KOPT-K1 (cell line): ENCODE results near the gene VEGFB.
A peak's percentile ranks its signal among the peaks of the same experiment; 100 is the strongest.

Experiments used
- H3K27ac ChIP-seq: fragments of 200-600 bp; sonication (generic); 2 replicates; pipeline ENCODE4 v1.5.1; 2016; ENCODE audit warnings: antibody characterized with exemption, mild to moderate bottlenecking, low read depth, low read length; ENCODE audit not compliant: poor library complexity, severe bottlenecking
- H3K36me3 ChIP-seq: fragments of 200-600 bp; sonication (generic); 2 replicates; pipeline ENCODE4 v1.5.1; 2017; ENCODE audit warnings: antibody characterized with exemption, mild to moderate bottlenecking, low read length, moderate library complexity; ENCODE audit not compliant: insufficient read depth
- H3K9me3 ChIP-seq: fragments of 200-600 bp; sonication (generic); 2 replicates; pipeline ENCODE4 v1.5.1; 2017; ENCODE audit warnings: antibody characterized with exemption, low read length, mild to moderate bottlenecking; ENCODE audit not compliant: insufficient read depth, poor library complexity, severe bottlenecking

VEGFB gene

DNA sequence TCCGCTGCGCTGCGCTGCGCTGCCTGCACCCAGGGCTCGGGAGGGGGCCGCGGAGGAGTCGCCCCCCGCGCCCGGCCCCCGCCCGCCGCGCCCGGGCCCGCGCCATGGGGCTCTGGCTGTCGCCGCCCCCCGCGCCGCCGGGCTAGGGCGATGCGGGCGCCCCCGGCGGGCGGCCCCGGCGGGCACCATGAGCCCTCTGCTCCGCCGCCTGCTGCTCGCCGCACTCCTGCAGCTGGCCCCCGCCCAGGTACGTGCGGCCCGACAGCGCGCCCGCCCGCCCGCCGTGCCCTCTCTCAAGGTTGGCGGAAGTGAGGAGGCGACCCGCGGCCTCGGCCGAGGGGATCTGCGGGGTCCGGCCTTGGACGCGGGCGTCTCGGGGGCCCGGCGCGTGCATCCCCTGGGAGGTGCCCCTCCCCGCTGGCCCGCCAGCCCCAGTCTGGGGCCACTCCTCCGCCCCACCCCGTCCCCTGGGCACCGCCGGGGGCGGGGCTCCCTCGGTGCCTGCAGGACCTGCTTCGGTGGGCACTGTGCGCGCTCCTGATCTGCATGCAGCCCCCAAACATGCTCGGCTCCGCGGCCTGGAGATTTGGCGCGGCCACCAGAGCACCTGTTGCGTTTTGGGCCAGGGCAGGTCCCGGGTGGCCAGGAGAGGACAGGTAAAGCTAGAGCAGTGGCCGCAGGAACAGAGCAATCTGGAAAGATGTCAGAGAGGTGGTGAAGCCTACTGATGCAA lies 429 bp downstream of the VEGFB start:
- Histone ChIP-seq H3K9me3 (no peaks in the 10 kb centered on the region), H3K27ac (peak overlapping the region; percentile 60), H3K36me3 (peaks cover 21% of the 10 kb centered on the region)

DNA sequence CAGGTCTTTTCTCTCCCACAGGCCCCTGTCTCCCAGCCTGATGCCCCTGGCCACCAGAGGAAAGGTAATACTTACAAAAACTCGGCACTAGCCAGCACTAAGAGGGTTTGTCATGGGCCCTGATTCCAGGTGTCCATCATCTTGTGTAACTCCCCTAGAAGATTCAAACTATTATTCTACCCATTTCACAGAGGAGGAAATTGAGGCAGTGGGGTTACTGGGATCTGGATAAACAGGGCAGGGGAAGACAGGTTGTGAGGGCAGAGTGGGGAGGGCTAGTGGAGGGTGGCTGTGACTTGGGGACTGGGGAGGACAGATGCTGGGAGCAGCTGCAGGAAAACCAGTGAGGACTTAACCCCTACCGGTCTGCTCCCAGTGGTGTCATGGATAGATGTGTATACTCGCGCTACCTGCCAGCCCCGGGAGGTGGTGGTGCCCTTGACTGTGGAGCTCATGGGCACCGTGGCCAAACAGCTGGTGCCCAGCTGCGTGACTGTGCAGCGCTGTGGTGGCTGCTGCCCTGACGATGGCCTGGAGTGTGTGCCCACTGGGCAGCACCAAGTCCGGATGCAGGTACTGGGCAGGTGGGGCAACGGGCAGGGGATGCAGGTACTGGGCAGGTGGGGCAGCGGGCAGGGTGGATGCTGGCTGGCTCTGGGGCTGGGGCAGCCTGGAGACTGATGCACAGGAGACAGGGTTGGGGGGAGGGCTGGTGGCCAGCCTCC lies 1.2 kb downstream of the VEGFB start:
- H3K9me3 ChIP-seq, result no peaks in the 10 kb centered on the region
- peak overlapping the region; percentile 60 for H3K27ac ChIP-seq
- peaks cover 21% of the 10 kb centered on the region for H3K36me3 ChIP-seq

- H3K27ac ChIP-seq, result no peak overlapping the region
- peaks cover 21% of the 10 kb centered on the region for H3K36me3 ChIP-seq
- no peaks in the 10 kb centered on the region for H3K9me3 ChIP-seq
These were observed 3.1 kb downstream of the VEGFB start for GRCh38 chr11:64237484-64237951.

GRCh38 chr11:64238076-64238475 lies 3.7 kb downstream of the VEGFB start:
- Histone ChIP-seq H3K9me3 (no peaks in the 10 kb centered on the region), H3K36me3 (peaks cover 23% of the 10 kb centered on the region), H3K27ac (no peak overlapping the region)

- Histone ChIP-seq H3K9me3 (no peaks in the 10 kb centered on the region), H3K27ac (no peak overlapping the region), H3K36me3 (peaks cover 32% of the 10 kb centered on the region)
These were observed 4.6 kb downstream of the VEGFB start for GRCh38 chr11:64238999-64239398.

DNA sequence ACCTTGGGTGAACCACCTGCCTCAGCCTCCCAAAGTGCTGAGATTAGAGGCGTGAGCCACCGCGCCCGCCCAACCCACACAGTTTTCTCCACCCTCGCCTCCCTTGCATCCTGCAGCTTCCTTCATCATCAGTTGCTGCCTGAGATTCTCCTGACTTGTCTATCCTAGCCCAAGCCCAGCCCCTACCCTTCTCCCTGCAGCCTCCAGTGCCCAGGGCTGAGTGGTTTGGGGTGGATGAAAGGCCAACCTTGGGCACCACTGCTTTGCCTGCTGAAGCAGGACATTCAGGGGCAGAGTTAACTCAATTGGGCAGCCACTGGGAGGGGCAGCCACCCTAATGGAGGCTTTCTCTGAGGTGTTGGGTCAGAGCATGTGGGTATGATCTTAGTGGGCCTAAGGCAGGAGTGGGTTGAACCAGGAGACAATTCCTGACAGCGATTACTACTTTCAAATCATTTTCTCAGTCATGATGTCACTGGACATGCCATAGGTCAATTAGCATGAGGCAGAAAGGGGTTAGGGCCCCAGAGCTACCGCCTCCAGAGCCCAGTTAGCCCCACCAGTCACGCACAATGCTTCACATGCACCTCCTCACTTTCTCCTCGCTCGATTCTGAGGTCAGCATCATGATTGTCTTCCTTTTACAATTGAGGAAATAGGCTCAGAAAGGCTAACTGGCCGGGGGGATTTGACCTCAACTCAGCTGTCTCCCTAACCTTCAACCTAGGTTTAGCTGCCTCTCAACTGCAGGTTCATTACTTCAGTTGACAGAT lies 5.5 kb downstream of the VEGFB start:
- Histone ChIP-seq H3K36me3 (peaks cover 39% of the 10 kb centered on the region), H3K9me3 (no peaks in the 10 kb centered on the region)

GRCh38 chr11:64240435-64241240 lies 6.3 kb downstream of the VEGFB start, which contains the start of gene FKBP2:
Gene FKBP2 (plus strand): TSS chr11:64241095. CDS start chr11:64242388, 1,293 bp downstream.
- Histone ChIP-seq H3K27ac (peak within 1 kb of the TSS; percentile 91), H3K9me3 (no peaks in the 10 kb centered on the region), H3K36me3 (peaks cover 39% of the 10 kb centered on the region)

More for the DNA sequence above, 5.5 kb downstream of the VEGFB start:
- H3K27ac ChIP-seq, result peak overlapping the region; percentile 91

- Histone ChIP-seq H3K36me3 (peaks cover 39% of the 10 kb centered on the region), H3K27ac (peak overlapping the region; percentile 91), H3K9me3 (no peaks in the 10 kb centered on the region)
These were observed 6.8 kb downstream of the VEGFB start for GRCh38 chr11:64241241-64241490.

DNA sequence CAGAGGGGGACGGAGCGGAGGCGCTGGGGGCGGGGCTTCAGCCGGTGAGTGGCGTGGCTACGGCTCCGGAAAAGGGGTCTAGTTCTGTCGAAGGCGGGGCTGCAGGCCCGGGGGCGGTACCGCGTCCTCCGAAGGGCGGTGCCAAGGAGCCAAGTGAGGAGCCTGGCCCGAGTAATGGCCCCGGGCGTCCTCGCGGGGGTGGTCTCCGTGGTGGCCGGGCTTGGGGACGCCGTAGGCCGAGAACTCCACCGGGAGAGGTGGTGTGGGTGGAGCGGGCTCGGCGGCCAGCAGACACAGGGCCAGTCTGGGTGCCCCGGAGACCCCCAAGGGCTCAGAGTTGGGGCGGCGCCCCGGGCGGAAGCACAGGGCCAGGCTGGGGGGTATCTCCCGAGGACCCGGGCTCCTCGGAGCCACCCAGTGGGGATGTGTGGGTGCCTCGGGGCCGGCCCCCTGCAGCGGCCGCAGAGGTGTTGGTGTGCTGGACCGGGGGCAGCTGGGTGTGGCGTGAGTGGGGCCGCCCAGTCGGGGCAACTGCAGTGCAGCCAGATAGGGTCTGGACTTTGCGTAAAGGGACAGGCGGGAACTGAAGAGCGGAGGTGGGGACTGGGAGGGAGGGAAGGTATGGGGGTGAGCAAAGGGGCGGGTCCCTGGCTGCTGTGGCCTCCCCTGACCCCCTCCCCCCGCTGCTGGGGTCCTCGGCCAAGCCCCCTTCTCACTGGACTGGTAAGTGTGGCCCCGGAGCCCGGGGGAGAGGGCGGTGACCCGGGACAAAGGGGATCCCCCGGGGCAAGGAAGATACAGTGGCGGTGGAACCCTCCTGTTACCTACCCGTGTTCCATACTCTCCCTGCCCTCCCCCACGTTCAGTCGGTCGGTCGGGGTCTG lies 7.3 kb downstream of the VEGFB start:
- Histone ChIP-seq H3K9me3 (no peaks in the 10 kb centered on the region), H3K36me3 (peaks cover 39% of the 10 kb centered on the region), H3K27ac (peak overlapping the region; percentile 91)

- Histone ChIP-seq H3K9me3 (no peaks in the 10 kb centered on the region), H3K27ac (no peak overlapping the region), H3K36me3 (peaks cover 26% of the 10 kb centered on the region)
These were observed 9.0 kb downstream of the VEGFB start for GRCh38 chr11:64243236-64243854.

- peak overlapping the region; percentile 15 for H3K27ac ChIP-seq
These were observed 9.7 kb downstream of the VEGFB start for GRCh38 chr11:64244107-64244506.

GRCh38 chr11:64244966-64245365 lies 10.6 kb downstream of the VEGFB start:
- H3K36me3 ChIP-seq, result peaks cover 18% of the 10 kb centered on the region

More at GRCh38 chr11:64244107-64244506, 9.7 kb downstream of the VEGFB start:
- Histone ChIP-seq H3K9me3 (no peaks in the 10 kb centered on the region), H3K36me3 (peaks cover 18% of the 10 kb centered on the region)

DNA sequence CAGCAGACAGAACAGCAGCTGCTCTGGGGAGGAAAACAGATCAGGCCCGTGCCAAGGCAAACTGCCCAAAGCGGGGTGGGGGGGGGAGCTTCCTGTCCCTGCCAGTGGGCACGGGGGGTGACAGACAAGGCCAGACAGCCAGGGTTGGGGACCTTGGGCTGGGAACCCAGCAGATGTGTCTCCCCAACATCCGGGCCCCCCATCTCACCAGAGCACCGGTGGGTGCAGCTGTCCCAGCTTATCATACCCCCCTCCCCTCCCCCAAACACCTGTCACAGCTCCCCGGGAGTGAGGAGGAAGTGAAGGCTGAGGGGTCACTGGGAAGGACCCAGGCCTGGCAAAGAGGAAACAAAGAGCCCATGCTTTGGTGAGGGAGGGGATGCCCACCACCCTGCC lies 11.0 kb downstream of the VEGFB start:
- peak overlapping the region; percentile 87 for H3K27ac ChIP-seq
- peaks cover 18% of the 10 kb centered on the region for H3K36me3 ChIP-seq
- H3K9me3 ChIP-seq, result no peaks in the 10 kb centered on the region

More at GRCh38 chr11:64244966-64245365, 10.6 kb downstream of the VEGFB start:
- H3K27ac ChIP-seq, result peak overlapping the region; percentile 87
- H3K9me3 ChIP-seq, result no peaks in the 10 kb centered on the region
